NOMO-1 treated with DMSO at 0.1 percent for 48 hours (cell line): ENCODE measurements around the gene MYRFL.
"Not testable (repeated sequence)": the region's sequence is repeated elsewhere in the genome, so short reads cannot be mapped to it uniquely, and the experiment has no call there.

Source experiments
- DNase-seq: peaks from one replicate; lab custom pipeline; 2025; ENCODE audit not compliant: unreplicated experiment; lab: John Stamatoyannopoulos, UW

The MYRFL gene

GRCh38 chr12:69843608-69844007 lies 18.6 kb downstream of the MYRFL start:
- DNase-seq, result no peak

- DNase-seq, result no peak
Observed at GRCh38 chr12:69844416-69844815, 19.4 kb downstream of the MYRFL start.

GRCh38 chr12:69844836-69845235 lies 19.8 kb downstream of the MYRFL start:
- DNase-seq, result no peak

- DNase-seq, result no peak
Observed at GRCh38 chr12:69846976-69847375, 21.9 kb downstream of the MYRFL start.

GRCh38 chr12:69851976-69852375 lies 26.9 kb downstream of the MYRFL start:
- DNase-seq, result no peak

GRCh38 chr12:69853176-69853961 lies 28.3 kb downstream of the MYRFL start:
- not testable (repeated sequence) for DNase-seq

- DNase-seq, result no peak
Observed at GRCh38 chr12:69866698-69867097, 41.7 kb downstream of the MYRFL start.

- no peak for DNase-seq
Observed at GRCh38 chr12:69868695-69869094, 43.7 kb downstream of the MYRFL start.

- DNase-seq, result peak; percentile 19
Observed at GRCh38 chr12:69872804-69873203, 47.8 kb downstream of the MYRFL start.

GRCh38 chr12:69873429-69873828 lies 48.4 kb downstream of the MYRFL start:
- DNase-seq, result no peak

GRCh38 chr12:69874606-69875005 lies 49.6 kb downstream of the MYRFL start:
- DNase-seq, result no peak

- DNase-seq, result no peak
Observed at GRCh38 chr12:69875416-69875935, 50.4 kb downstream of the MYRFL start.

GRCh38 chr12:69879007-69879960 lies 54.3 kb downstream of the MYRFL start:
- DNase-seq, result peak; percentile 62

- no peak for DNase-seq
Observed at GRCh38 chr12:69880571-69880970, 55.5 kb downstream of the MYRFL start.

- DNase-seq, result no peak
Observed at GRCh38 chr12:69881771-69882170, 56.7 kb downstream of the MYRFL start.

- no peak for DNase-seq
Observed at GRCh38 chr12:69884386-69884785, 59.4 kb downstream of the MYRFL start.

GRCh38 chr12:69885658-69886057 lies 60.6 kb downstream of the MYRFL start:
- peak; percentile 57 for DNase-seq

GRCh38 chr12:69886109-69886508 lies 61.1 kb downstream of the MYRFL start:
- DNase-seq, result no peak

GRCh38 chr12:69886715-69887114 lies 61.7 kb downstream of the MYRFL start:
- no peak for DNase-seq

- DNase-seq, result no peak
Observed at GRCh38 chr12:69888901-69889300, 63.9 kb downstream of the MYRFL start.

- no peak for DNase-seq
Observed at GRCh38 chr12:69894800-69895383, 69.9 kb downstream of the MYRFL start.
